Measurements from ENCODE around the gene WHRN. TPM values are rescaled to one million over a fixed set of nuclear protein-coding genes. Genes with fewer than 3 reads are reported as not detected.

WHRN gene
- total and polyA plus RNA-seq, 4 donors, result 4.4 to 26.8 (median 16.8) TPM

DNA sequence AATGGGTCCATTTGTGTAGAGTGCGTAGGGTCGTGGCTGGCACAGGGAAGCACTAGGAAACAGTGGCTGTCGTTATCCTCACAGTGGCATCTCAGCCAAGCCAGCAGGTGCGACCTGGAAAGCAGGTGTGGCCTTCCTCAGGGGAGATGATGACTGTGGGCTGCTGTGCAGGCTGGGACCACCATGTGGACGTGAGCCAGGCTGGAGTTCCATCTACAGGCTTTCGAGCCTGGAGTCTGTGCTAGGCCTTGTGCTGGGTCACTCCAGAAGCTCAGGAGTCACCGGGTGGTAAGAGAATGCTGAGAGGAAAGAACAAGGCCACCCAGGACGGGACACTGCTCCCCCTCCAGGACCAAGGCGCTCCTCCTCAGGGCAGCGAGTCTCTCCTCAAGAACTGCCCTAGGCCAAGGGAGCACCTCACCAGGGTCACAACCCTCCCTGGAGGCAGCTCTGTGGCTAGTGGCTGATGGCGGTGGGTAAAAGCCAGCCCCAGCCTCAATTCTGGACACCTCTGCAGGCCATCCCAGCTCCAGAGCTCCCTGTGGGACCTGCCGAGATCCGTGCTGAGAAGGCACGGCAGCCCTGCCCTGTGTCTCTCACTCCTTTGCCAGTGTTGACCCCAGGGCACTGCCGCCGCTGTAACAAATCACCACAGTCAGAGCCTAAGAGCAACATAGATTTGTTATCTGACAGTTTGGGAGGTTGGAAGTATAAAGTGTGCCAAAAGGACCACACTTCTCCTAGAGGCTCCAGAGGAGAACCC is 36.0 kb downstream of the WHRN start:
- no peaks in the 10 kb centered on the region for H3K4me1 ChIP-seq (ENCODE audit: control insufficient read depth, insufficient read depth, low read length)
- WGBS (ENCODE audit: insufficient coverage), result 96% methylated on average over 15 of the region's 16 CpGs
- no peak for DNase-seq (ENCODE audit: low read depth in 4 of 6, low spot score in 6 of 6)
- H3K27ac ChIP-seq (ENCODE audit: low read depth, low read length), result no peak overlapping the region
- no peaks in the 10 kb centered on the region for H3K27me3 ChIP-seq (ENCODE audit: control insufficient read depth, insufficient read depth, low read length)
- H3K9me3 ChIP-seq (ENCODE audit: control insufficient read depth, insufficient read depth, low read length), result no peaks in the 10 kb centered on the region
- H3K4me3 ChIP-seq (ENCODE audit: low read depth, low read length), result no peak overlapping the region
- H3K36me3 ChIP-seq (ENCODE audit: control insufficient read depth, insufficient read depth, low read length), result peaks cover 31% of the 10 kb centered on the region

DNA sequence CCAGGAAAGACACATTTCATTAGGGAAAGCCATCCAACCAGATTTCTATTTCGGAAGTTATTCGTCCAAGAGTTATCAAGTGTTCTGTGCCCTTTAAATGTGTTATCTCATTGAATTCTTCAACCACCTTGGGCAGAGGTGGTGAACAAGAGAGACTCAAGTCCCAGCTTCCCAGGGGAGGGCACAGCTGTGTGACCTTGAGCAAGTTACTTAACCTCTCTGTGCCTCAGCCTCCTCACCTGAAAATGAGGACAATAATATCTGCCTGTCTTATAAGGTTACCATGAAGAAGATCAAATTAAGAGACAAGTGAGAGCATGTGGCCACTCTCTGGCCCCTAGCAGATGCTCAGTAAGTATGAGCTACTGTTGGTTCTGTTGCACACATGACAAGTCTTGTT is 37.4 kb downstream of the WHRN start:
- peaks cover 28% of the 10 kb centered on the region for H3K36me3 ChIP-seq (ENCODE audit: control insufficient read depth, insufficient read depth, low read length)
- H3K27ac ChIP-seq (ENCODE audit: low read depth, low read length), result no peak overlapping the region
- WGBS (ENCODE audit: insufficient coverage), result 100% methylated on average over 2 of the region's 2 CpGs
- H3K4me3 ChIP-seq (ENCODE audit: low read depth, low read length), result no peak overlapping the region
- H3K9me3 ChIP-seq (ENCODE audit: control insufficient read depth, insufficient read depth, low read length), result no peaks in the 10 kb centered on the region
- H3K4me1 ChIP-seq (ENCODE audit: control insufficient read depth, insufficient read depth, low read length), result no peaks in the 10 kb centered on the region
- H3K27me3 ChIP-seq (ENCODE audit: control insufficient read depth, insufficient read depth, low read length), result no peaks in the 10 kb centered on the region
- DNase-seq (ENCODE audit: low read depth in 4 of 6, low spot score in 6 of 6), result no peak

GRCh38 chr9:114467226-114467750 is 38.0 kb downstream of the WHRN start:
- H3K27ac ChIP-seq (ENCODE audit: low read depth, low read length), result no peak overlapping the region

GRCh38 chr9:114465906-114466900 is 39.1 kb downstream of the WHRN start:
- no peaks in the 10 kb centered on the region for H3K9me3 ChIP-seq (ENCODE audit: control insufficient read depth, insufficient read depth, low read length)
- no peak overlapping the region for H3K4me3 ChIP-seq (ENCODE audit: low read depth, low read length)
- H3K36me3 ChIP-seq (ENCODE audit: control insufficient read depth, insufficient read depth, low read length), result peaks cover 25% of the 10 kb centered on the region
- no peaks in the 10 kb centered on the region for H3K27me3 ChIP-seq (ENCODE audit: control insufficient read depth, insufficient read depth, low read length)
- H3K4me1 ChIP-seq (ENCODE audit: control insufficient read depth, insufficient read depth, low read length), result no peaks in the 10 kb centered on the region
- no peak overlapping the region for H3K27ac ChIP-seq (ENCODE audit: low read depth, low read length)
- no peak for DNase-seq (ENCODE audit: low read depth in 4 of 6, low spot score in 6 of 6)
- 77% methylated on average over 26 of the region's 28 CpGs for WGBS (ENCODE audit: insufficient coverage)

More at GRCh38 chr9:114467226-114467750, 38.0 kb downstream of the WHRN start:
- no peaks in the 10 kb centered on the region for H3K4me1 ChIP-seq (ENCODE audit: control insufficient read depth, insufficient read depth, low read length)
- 95% methylated on average over 19 of the region's 19 CpGs for WGBS (ENCODE audit: insufficient coverage)
- no peak overlapping the region for H3K4me3 ChIP-seq (ENCODE audit: low read depth, low read length)
- no peak for DNase-seq (ENCODE audit: low read depth in 4 of 6, low spot score in 6 of 6)
- no peaks in the 10 kb centered on the region for H3K27me3 ChIP-seq (ENCODE audit: control insufficient read depth, insufficient read depth, low read length)
- H3K9me3 ChIP-seq (ENCODE audit: control insufficient read depth, insufficient read depth, low read length), result no peaks in the 10 kb centered on the region
- peaks cover 28% of the 10 kb centered on the region for H3K36me3 ChIP-seq (ENCODE audit: control insufficient read depth, insufficient read depth, low read length)

DNA sequence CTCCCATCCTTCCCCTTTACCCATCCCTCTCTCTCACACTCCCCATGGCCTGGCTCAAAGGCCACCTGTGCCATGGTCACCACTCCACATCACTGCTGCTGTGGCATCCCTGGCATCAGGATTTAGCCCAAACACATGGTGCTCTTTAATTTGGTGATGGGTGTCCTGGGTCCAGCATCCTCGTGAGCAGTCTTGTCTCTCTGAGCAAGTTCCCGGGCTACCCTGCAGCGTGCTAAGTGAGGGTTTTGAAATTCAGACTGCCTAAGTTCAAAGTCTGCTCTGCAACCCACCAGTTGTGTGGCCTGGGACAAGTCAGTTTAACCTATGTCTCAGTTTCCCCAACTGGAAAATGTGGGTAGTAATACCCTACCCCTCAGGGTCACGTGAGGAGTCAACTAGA is 39.9 kb downstream of the WHRN start:
- 98% methylated on average over 3 of the region's 4 CpGs for WGBS (ENCODE audit: insufficient coverage)

GRCh38 chr9:114464281-114465051 is 40.8 kb downstream of the WHRN start:
- H3K9me3 ChIP-seq (ENCODE audit: control insufficient read depth, insufficient read depth, low read length), result no peaks in the 10 kb centered on the region
- H3K4me1 ChIP-seq (ENCODE audit: control insufficient read depth, insufficient read depth, low read length), result peaks cover 4% of the 10 kb centered on the region
- peaks cover 15% of the 10 kb centered on the region for H3K36me3 ChIP-seq (ENCODE audit: control insufficient read depth, insufficient read depth, low read length)
- 100% methylated on average over 1 of the region's 5 CpGs for WGBS (ENCODE audit: insufficient coverage)
- no peak for DNase-seq (ENCODE audit: low read depth in 4 of 6, low spot score in 6 of 6)
- no peaks in the 10 kb centered on the region for H3K27me3 ChIP-seq (ENCODE audit: control insufficient read depth, insufficient read depth, low read length)
- no peak overlapping the region for H3K4me3 ChIP-seq (ENCODE audit: low read depth, low read length)
- H3K27ac ChIP-seq (ENCODE audit: low read depth, low read length), result no peak overlapping the region

More for the DNA sequence above, 39.9 kb downstream of the WHRN start:
- Histone ChIP-seq H3K4me1 (ENCODE audit: control insufficient read depth, insufficient read depth, low read length) (peaks cover 3% of the 10 kb centered on the region), H3K4me3 (ENCODE audit: low read depth, low read length) (no peak overlapping the region), H3K27me3 (ENCODE audit: control insufficient read depth, insufficient read depth, low read length) (no peaks in the 10 kb centered on the region), H3K27ac (ENCODE audit: low read depth, low read length) (no peak overlapping the region), H3K9me3 (ENCODE audit: control insufficient read depth, insufficient read depth, low read length) (no peaks in the 10 kb centered on the region), H3K36me3 (ENCODE audit: control insufficient read depth, insufficient read depth, low read length) (peaks cover 22% of the 10 kb centered on the region)
- DNase-seq (ENCODE audit: low read depth in 4 of 6, low spot score in 6 of 6), result no peak

- Histone ChIP-seq H3K27me3 (ENCODE audit: control insufficient read depth, insufficient read depth, low read length) (no peaks in the 10 kb centered on the region), H3K36me3 (ENCODE audit: control insufficient read depth, insufficient read depth, low read length) (peaks cover 9% of the 10 kb centered on the region), H3K9me3 (ENCODE audit: control insufficient read depth, insufficient read depth, low read length) (no peaks in the 10 kb centered on the region), H3K4me3 (ENCODE audit: low read depth, low read length) (no peak overlapping the region), H3K27ac (ENCODE audit: low read depth, low read length) (no peak overlapping the region), H3K4me1 (ENCODE audit: control insufficient read depth, insufficient read depth, low read length) (peaks cover 4% of the 10 kb centered on the region)
- no peak for DNase-seq (ENCODE audit: low read depth in 4 of 6, low spot score in 6 of 6)
- 88% methylated on average over 3 of the region's 5 CpGs for WGBS (ENCODE audit: insufficient coverage)
Measured at GRCh38 chr9:114462791-114463190, 42.5 kb downstream of the WHRN start.

DNA sequence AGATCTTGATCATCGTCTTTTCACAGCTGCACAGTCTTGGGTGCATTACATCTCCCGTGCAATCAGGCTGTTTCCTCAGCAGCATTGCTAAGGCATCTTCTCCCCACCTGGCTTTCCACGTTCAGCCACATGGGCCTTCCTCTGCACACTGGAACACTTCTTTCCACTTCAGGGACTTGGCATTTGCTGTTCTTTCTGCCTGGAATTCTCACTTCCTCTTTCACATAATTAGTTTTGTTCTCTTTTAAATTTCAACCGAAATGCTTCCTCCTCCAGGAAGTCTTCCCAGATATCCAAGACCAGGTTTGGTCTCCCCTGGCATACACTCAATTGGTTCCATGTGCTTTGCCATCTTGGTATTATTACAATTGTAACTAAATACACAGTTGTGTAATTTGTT is 43.8 kb downstream of the WHRN start:
- Histone ChIP-seq H3K36me3 (ENCODE audit: control insufficient read depth, insufficient read depth, low read length) (peaks cover 7% of the 10 kb centered on the region), H3K27me3 (ENCODE audit: control insufficient read depth, insufficient read depth, low read length) (no peaks in the 10 kb centered on the region), H3K4me1 (ENCODE audit: control insufficient read depth, insufficient read depth, low read length) (peaks cover 4% of the 10 kb centered on the region), H3K9me3 (ENCODE audit: control insufficient read depth, insufficient read depth, low read length) (no peaks in the 10 kb centered on the region), H3K4me3 (ENCODE audit: low read depth, low read length) (no peak overlapping the region), H3K27ac (ENCODE audit: low read depth, low read length) (no peak overlapping the region)
- no peak for DNase-seq (ENCODE audit: low read depth in 4 of 6, low spot score in 6 of 6)
- 67% methylated on average over 3 of the region's 4 CpGs for WGBS (ENCODE audit: insufficient coverage)

Measured in spinal cord (tissue), 10 donors.